Colonic mucosa (tissue), 4 donors: Measurements from ENCODE around the gene PRMT7. TPM values are rescaled to one million over a fixed set of nuclear protein-coding genes. Genes with fewer than 3 reads are reported as not detected.

ENCODE experiments used
- DNase-seq: peaks from one replicate; pipeline ENCODE4 v3.0.0-alpha.2; 2020
- H3K27ac ChIP-seq: fragments of 200-600 bp; one replicate; pipeline ENCODE4 v1.8.0; 2021
- H3K27me3 ChIP-seq: fragments of 200-600 bp; one replicate; pipeline ENCODE4 v1.8.0; 2021
- H3K36me3 ChIP-seq: fragments of 200-600 bp; one replicate; pipeline ENCODE4 v1.8.0; 2021
- H3K4me1 ChIP-seq: fragments of 200-600 bp; one replicate; pipeline ENCODE4 v1.8.0; 2021; ENCODE audit warnings: mild to moderate bottlenecking
- H3K4me3 ChIP-seq: fragments of 200-600 bp; one replicate; pipeline ENCODE4 v1.8.0; 2021
- H3K9ac ChIP-seq, 2 donors: one replicate each; pipeline ENCODE4 v1.7.0; 2013; ENCODE audit warnings: control low read depth in 2 of 2, low read depth in 2 of 2, low read length in 2 of 2
- H3K9me3 ChIP-seq: fragments of 200-600 bp; one replicate; pipeline ENCODE4 v1.8.0; 2021
- CTCF ChIP-seq: fragments of 200-600 bp; IDR thresholded peaks from one replicate; pipeline ENCODE4 v1.8.0; 2022; ENCODE audit warnings: antibody characterized with exemption, mild to moderate bottlenecking
- intact Hi-C: fragments of 100-400 bp; cut with DNase I; formaldehyde crosslinking; loops from one replicate; pipeline ENCODE4 v1.14.1; 2022
- total RNA-seq, 2 donors: library from RNA; stranded (reverse); fragmentation: NEBNext Ultra II Directional in 1 of 2; extraction: Animal tissue kit (Norgen Biotek cat#: 25700) in 1 of 2; gene quantifications; one replicate each; pipeline ENCODE4 v1.2.1, GENCODE V29; 2021
- donor health status: healthy.
- donor health status: DM: no; HTN: no; CAD: no.
- donor health status: DM: no; HTN: no; CAD: no.

The PRMT7 gene
- total RNA-seq, 2 donors from 2014 or later: 18.0 to 45.4 TPM

GRCh38 chr16:68372381-68372720 is 61.5 kb downstream of the PRMT7 start:
- H3K27ac ChIP-seq: no peak overlapping the region
- H3K27me3 ChIP-seq: no peaks in the 10 kb centered on the region
- intact Hi-C loops: no loop called here
- no peak overlapping the region for H3K4me3 ChIP-seq
- H3K9me3 ChIP-seq: no peaks in the 10 kb centered on the region
- DNase-seq: no peak
- H3K4me1 ChIP-seq: no peaks in the 10 kb centered on the region
- H3K9ac ChIP-seq: no peak overlapping the region
- TF ChIP-seq CTCF: no peak
- H3K36me3 ChIP-seq: no peaks in the 10 kb centered on the region

DNA sequence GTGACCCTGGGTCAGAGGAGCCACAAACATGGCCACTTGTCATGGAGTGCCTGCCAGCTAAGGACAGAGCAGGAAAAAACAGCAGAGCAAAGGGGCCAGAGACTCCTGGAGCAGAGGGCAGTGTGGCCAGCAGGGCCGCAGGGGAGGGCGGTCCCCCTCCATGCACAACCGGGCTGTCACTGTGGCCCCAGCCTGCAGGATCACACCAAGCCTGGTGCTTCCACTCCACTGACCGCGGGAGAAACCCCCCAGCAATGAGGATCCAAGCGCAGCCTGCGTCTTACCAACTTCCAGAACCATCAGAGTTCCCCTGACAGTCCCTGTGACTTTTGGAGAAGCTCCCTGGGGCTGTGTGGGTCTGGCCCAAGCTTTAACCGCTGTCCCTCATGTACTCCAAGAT is 62.0 kb downstream of the PRMT7 start:
- TF ChIP-seq CTCF: no peak
- Histone ChIP-seq H3K36me3 (no peaks in the 10 kb centered on the region), H3K27me3 (no peaks in the 10 kb centered on the region), H3K4me3 (no peak overlapping the region), H3K27ac (no peak overlapping the region), H3K9ac (no peak overlapping the region), H3K9me3 (no peaks in the 10 kb centered on the region), H3K4me1 (no peaks in the 10 kb centered on the region)
- intact Hi-C loops: no loop called here
- no peak for DNase-seq

- intact Hi-C loops: no loop called here
- DNase-seq: no peak
- H3K9ac ChIP-seq: no peak overlapping the region
These were observed 62.9 kb downstream of the PRMT7 start for GRCh38 chr16:68373528-68374245.

GRCh38 chr16:68374246-68374805 is 63.5 kb downstream of the PRMT7 start:
- Histone ChIP-seq H3K4me1 (no peaks in the 10 kb centered on the region), H3K36me3 (no peaks in the 10 kb centered on the region), H3K27me3 (no peaks in the 10 kb centered on the region), H3K27ac (no peak overlapping the region), H3K9ac (no peak overlapping the region), H3K4me3 (no peak overlapping the region), H3K9me3 (no peaks in the 10 kb centered on the region)
- intact Hi-C loops: no loop called here
- no peak for TF ChIP-seq CTCF
- no peak for DNase-seq

More at GRCh38 chr16:68373528-68374245, 62.9 kb downstream of the PRMT7 start:
- TF ChIP-seq CTCF: no peak
- no peaks in the 10 kb centered on the region for H3K27me3 ChIP-seq
- H3K4me1 ChIP-seq: no peaks in the 10 kb centered on the region
- no peaks in the 10 kb centered on the region for H3K9me3 ChIP-seq
- no peak overlapping the region for H3K4me3 ChIP-seq
- no peak overlapping the region for H3K27ac ChIP-seq
- H3K36me3 ChIP-seq: no peaks in the 10 kb centered on the region

GRCh38 chr16:68374961-68375660 is 64.3 kb downstream of the PRMT7 start:
- Histone ChIP-seq H3K36me3 (no peaks in the 10 kb centered on the region), H3K4me1 (no peaks in the 10 kb centered on the region), H3K27ac (no peak overlapping the region), H3K27me3 (no peaks in the 10 kb centered on the region), H3K9me3 (no peaks in the 10 kb centered on the region), H3K4me3 (no peak overlapping the region), H3K9ac (no peak overlapping the region)
- intact Hi-C loops: no loop called here
- DNase-seq: no peak
- no peak for TF ChIP-seq CTCF
